NCI-H524 treated with DMSO at 0.1 percent for 48 hours (cell line): Measurements from ENCODE around the gene XIRP2.
"Not testable (repeated sequence)": the region's sequence is repeated elsewhere in the genome, so short reads cannot be mapped to it uniquely, and the experiment has no call there.

ENCODE experiments used
- DNase-seq: peaks from one replicate; lab custom pipeline; 2025; lab: John Stamatoyannopoulos, UW

Gene XIRP2

DNA sequence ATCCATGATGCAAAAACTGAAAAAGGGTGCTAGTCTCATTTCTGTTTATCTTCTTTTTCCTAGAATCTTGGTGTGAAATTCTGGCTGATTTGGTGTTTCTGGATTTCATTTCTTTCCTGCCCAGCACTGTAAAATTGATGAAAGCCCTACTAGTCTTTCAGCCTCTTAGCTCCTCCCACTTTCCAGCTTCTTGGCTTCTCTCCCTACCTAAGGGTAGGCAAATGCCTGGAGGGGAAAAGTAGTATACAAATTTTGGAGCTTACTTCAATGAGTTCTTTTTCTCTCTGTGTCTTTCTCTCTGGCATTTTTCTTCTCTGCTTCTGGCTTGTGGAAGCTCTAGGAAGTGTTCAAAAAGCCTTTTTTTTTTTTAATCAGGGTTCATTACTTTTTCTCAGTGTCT is 160.5 kb downstream of the XIRP2 start:
- no peak for DNase-seq

DNA sequence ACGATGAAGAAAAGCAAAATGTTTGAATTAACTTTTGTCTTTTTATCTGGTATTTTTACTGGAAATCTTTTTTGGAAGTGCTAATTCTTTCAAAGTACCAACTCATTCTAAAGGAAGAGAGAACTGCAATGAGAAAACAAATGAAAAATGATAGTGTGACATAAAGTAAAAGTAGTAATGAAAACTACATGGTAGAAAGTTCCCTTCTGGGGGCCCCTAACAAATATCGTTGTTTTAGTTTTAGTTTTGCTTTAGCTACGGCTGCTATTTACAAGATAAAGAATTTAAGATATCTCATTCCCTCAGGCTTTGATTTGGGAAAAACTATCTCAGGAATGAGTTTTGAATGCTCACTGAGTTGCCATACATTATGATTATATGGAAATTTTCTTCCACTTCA is 161.4 kb downstream of the XIRP2 start:
- no peak for DNase-seq

DNA sequence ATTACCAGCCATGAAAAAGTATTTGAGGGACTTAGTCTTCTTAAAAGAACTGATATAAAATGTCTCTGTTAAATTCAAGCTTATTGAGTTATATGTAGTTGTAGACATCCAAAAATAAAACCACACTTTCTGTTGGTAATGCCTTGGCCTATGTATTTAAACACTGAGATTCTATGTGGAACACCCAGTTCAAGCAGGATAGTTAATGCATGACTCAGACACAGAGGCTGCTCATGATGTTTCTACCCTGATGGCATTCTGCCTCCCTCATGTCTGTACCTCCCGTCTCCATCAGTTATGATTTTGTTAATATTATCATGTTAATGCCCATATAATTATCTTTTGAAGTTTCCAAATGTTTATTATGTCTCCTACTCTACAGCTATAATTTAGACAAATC is 164.5 kb downstream of the XIRP2 start:
- DNase-seq: no peak

DNA sequence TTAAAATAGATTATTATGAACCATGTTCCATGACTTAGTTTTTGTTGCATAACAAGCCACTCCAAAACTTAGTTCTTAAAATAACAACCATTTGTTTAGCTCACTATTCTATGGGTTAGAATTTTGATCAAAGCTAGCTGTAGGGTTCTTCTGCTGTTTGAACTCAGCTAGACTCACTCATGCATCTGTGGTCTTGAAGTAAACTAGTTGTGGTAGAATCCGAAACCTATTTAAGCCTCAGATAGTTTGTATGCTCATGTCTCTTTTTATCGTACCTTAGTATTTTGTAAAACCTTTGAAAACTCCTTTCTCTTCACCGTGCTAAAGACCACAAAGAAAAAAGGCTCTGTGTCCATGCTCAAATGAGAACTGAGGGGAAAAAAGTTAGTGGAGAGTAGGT is 166.6 kb downstream of the XIRP2 start:
- DNase-seq: no peak

DNA sequence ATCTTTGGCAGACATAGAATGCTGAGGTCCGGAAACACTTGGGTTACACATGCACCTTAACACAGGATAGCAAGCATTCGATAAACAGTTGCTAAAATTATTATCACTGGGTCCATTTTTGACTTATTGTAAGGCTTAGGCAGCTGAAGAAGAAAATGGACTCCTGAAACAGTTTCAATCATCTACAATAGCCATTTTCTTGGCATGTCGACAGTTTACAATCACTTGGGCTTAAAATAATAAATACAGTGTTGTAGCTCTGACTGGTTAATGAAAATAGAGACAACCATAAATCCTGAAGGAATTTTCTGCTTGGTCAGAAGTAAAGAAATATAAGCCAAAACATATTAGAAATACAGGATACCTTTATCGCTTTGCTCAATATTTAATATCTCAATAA is 169.2 kb downstream of the XIRP2 start:
- no peak for DNase-seq

DNA sequence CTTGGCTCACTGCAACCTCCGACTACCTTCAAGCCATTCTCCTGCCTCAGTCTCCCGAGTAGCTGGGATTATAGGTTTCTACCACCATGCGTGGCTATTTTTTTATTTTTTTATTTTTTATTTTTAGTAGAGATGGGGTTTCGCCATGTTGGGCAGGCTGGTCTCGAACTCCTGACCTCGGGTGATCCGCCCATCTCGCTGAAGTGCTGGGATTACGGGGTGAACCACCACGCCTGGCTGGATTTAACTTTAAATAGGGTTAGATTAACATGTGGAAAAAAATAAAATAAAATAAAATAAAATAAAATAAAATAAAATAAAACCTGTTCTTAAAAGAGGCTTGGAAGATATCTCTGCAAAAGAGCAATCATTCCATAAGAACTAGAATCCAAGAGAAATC is 170.9 kb downstream of the XIRP2 start:
- no peak for DNase-seq

DNA sequence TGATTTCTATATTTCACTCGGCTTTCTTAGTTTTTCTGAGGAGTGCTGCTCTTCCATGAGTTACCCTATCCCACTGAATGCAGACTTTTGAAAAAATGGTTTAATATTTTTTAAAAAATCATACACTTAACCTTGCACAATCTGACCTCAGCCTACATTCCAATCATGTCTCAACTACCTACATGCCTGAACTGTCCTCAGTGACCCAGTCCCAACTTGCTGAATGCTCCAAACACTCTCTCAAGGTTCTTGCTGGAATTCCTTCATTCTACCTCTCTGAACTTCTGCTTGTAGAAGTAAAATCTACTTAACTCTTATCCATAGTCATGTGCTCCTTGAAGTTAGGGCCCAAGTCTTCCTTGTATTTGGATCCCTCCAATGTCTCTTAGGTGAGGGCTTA is 181.6 kb downstream of the XIRP2 start:
- DNase-seq: no peak

DNA sequence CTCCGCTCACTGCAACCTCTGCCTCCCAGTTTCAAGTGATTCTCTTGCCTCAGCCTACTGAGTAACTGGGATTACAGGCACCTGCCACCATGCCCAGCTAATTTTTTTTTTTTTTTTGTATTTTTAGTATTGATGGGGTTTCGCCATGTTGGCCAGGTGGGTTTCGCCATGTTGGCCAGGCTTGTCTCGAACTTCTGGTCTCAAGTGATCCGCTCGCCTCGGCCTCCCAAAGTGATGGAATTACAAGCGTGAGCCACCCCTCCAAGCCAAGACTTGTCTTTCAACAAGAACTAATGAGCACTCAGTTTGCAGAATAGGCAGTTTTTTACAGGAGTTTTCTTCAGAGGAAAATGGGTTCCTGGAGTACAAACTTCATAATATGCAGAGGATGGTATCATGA is 187.4 kb downstream of the XIRP2 start:
- not testable (repeated sequence) for DNase-seq

DNA sequence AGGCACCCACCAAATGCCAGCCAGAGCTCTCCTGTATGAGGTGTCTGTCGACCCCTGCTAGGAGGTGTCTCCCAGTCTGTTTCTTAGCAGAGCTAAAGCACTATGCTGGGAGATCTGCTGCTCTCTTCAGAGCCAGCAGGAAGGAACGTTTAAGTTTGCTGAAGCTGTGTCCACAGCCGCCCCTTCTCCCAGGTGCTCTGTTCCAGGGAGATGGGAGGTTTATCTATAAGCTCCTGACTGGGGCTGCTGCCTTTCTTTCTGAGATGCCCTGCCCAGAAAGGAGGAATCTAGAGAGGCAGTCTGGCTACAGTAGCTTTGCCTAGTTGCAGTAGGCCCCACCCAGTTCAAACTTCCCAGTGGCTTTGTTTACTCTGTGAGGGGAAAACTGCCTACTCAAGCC is 210.7 kb downstream of the XIRP2 start:
- not testable (repeated sequence) for DNase-seq

DNA sequence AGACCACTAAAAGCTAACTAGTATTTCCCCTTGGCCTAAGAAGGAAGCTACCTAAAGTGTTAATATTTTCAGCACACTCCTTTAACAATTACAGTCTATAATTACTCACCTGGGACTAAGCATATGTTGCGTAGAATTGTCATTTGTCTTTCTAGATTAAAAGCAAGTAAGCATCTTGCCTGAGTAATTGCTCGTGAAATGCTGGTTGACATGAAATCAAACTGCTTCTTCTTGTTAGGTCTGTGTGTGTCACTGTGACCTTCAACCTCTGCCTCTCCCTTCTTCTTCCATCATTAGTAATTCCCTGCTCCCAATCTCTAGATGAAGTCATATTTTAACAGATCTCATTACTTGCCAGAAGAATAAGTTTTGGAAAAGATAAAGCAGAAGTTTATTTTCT is 212.2 kb downstream of the XIRP2 start:
- DNase-seq: no peak

DNA sequence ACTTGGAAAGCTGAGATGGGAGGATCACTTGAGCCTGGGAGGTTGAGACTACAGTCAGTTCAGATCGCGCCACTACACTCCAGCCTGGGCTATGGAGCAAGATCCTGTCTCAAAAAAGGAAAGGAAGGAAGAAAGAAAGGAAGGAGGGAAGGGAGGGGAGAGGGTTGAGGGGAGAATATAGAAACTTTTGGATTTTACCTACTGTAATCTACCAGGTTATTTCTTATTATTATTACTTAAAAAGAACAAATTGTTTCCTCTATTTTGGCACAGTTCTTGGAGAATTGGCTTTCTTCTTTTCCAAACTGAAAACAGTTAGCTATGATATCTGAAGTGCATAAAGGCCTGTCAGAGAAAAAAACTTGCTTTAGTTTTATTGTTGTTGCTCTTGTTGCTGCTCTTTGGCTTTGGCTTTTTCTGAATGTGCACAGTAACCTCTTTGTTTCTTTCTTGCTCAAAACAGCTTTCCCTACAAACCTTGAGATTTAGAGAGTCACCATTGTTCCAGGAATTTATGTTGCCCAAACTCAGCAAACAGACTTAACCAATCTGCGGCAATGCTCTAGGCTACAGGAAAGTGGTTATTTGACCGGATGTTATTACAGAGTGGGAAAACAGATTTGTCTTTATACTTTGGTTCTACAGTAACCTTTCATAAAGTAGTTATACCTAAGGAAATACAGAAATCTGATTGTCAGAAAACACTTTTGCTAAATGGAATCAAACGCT is 214.9 kb downstream of the XIRP2 start:
- DNase-seq: no peak

DNA sequence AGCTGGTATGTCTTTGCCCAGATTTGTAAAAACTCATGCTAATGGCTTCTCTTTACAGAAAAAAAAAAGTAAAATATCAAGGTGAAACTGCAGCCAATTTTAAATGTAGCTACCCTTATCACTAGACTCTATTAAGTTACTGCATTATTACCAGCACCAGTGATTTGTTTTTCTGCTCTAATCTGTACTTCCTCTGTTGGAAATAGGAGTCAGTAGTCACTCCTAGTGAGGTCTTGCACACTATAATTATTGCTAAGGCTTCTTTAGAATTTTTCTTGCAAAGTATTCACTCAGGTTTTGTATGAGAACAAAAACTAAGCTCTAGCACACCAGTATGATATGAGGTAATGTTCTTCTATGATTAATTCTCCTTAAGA is 215.5 kb downstream of the XIRP2 start:
- DNase-seq: no peak

DNA sequence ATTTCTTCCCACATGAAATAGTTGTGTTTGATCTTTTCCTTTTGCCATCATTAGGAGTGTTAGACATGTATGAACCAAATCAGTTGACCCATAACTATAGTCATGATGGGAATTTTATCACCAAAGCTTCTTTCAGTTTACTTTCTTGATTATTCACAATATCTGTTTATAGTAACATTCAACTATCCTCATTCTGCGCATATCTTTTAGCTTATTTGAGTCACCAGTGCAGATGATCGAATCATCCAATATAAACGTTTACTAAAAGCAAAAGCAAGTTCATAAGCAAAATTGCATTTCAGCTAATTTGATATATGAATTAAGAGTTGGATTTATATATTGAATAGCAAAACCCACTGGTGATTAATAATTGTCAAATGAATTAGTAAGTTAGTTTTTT is 216.4 kb downstream of the XIRP2 start:
- DNase-seq: no peak

DNA sequence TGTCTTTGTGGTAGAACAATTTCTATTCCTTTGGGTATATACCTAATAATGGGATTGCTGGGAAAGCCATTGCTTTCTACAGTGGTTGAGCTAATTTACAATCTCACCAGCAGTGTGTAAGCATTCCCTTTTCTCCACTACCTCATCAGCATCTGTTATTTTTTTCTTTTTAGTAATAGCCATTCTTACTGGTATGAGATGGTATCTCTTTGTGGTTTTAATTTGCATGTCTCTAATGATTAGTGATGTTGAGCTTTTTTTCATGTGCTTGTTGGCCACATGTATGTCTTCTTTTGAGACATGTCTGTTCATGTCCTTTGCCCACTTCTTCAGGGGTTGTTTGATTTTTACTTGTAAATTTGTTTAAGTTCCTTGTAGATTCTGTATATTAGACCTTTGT is 221.4 kb downstream of the XIRP2 start:
- DNase-seq: not testable (repeated sequence)

DNA sequence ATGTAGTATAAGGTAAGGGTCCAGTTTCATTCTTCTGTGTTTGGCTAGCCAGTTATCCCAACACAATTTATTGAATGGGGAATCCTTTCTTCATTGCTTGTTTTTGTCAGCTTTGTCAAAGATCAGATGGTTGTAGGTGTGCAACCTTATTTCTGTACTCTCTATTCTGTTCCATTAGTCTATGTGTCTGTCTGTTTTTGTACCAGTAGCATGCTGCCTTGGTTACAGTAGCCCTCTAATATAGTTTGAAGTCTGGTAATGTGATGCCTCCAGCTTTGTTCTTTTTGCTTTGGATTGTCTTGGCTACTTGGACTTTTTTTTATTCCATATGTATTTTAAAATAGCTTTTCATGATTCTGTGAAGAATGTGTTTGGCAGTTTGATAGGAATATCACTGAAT is 222.1 kb downstream of the XIRP2 start:
- DNase-seq: no peak

DNA sequence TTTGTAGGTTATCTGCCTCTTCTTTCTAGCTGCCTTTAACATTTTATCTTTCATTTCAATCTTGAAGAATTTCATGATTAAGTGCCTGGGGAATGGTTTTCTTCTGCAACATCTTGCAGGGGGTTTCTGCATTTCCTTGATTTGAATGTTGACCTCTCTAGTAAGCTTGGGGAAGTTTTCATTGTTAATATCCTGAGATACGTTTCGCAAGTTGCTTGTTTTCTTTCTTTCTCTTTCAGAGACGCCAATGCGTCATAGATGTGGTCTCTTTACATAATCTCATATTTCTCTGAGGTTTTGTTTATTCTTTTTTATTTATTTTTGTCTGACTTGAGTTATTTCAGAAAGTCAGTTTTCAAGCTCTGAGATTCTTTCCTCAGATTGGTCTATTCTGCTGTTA is 225.7 kb downstream of the XIRP2 start:
- no peak for DNase-seq

DNA sequence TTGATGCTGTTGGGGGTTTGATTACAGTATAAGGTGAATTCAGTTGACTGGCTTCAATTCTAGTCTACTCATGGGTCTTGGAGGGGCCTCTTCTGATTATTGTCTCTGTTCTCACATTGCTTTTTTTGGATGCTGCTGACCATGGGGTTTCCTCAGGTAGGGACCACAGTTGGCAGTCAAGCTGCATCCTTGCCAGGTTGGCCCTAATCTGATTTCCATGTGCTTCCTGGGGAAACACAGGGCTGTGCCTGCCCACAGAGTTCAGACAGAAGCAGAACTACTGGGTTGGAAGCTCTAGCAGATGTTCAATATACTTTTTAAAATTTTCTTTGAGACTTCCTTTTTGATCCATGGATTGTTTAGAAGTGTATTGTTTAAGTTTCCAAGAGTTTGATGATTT is 227.3 kb downstream of the XIRP2 start:
- DNase-seq: no peak

DNA sequence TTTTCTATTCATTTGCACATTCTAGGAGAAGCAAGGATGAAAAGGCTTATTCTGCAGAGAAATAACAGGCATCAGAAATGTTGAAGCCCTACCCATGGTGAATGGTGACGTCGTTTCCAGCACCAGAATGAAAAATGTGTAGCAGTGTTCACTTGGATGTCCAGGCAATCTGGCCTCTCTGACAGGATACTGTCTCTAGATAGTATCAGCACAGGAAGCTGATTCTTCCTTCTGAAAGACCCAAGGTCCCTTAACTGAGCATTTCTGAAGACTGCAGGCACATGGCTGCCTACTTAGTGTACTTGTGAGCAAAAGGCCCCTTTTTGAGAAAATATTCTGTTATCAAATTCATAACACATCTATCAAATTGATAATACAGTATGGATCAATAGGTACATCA is 234.1 kb downstream of the XIRP2 start:
- no peak for DNase-seq

DNA sequence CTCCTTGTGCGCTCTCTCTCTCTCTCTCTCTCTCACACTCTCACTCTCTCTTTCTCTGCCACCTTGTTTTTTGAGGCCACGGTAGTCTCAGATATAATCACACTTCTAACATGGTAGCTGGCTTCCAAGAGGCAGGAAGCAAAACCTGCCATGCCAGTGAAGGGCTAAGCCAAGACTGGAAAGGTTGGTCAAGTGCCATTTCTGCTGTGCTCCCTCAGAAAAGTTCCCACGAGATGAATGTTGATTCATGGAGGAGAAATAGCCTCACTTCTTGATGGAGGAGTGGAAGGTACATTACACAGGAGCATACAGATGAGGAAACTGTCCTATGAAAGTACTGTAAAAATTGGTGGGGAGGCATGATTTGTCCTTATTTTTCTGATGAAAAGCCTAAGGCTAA is 237.9 kb downstream of the XIRP2 start:
- no peak for DNase-seq

DNA sequence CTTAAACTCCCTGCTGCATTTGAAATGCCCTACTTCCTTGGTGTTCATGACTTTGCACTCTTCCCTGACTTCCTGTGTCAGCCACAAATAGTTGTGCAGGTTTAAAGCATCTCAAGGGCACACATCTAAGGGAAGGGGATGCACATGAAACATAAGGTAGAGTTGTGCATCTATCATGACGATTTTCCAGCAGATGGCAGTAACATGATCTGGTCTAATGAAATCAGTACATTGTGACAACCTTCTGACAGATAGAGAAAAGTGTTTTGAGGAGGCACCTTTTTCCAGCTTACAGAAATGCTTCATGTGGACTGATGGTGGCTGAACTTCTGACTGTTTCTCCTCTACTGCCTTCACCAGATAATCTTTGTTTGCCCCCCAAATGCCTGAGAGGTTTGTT is 238.9 kb downstream of the XIRP2 start:
- DNase-seq: peak; percentile 18

DNA sequence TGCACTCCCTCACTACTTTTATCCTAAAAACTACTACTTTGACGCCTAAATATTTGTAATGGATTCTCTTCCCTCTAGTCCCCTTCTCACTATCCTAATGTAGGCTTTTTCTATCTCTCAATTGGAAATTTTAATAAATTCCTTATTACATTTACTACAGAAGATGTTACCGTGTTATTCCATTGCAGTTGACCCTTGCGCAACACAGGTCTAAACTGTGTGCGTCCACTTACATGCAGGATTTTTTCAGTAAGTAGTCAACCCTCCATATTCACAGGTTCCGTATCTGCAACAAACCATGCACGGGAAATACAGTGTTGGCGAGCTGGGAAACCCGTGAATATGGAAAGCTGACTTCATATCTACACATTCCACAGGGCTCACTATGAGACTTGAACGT is 239.8 kb downstream of the XIRP2 start:
- DNase-seq: no peak

DNA sequence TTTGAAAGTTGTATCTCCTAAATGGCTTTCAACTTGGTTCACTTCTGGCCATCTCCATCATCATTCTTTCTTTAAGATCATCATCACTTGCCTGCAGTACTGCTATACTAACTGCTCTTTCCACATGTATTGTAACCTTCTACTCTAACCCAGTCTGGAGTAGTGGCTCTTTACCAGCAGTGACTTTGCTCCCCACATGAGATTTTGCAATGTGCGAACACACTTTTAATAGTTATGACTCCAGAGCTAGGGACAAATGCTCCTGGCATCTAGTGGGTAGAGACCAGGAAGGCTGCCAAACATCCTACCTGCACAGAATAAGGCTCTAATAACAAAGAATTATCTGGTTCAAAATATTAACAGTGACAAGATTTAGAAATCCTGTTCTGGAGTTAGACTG is 243.8 kb downstream of the XIRP2 start:
- no peak for DNase-seq

DNA sequence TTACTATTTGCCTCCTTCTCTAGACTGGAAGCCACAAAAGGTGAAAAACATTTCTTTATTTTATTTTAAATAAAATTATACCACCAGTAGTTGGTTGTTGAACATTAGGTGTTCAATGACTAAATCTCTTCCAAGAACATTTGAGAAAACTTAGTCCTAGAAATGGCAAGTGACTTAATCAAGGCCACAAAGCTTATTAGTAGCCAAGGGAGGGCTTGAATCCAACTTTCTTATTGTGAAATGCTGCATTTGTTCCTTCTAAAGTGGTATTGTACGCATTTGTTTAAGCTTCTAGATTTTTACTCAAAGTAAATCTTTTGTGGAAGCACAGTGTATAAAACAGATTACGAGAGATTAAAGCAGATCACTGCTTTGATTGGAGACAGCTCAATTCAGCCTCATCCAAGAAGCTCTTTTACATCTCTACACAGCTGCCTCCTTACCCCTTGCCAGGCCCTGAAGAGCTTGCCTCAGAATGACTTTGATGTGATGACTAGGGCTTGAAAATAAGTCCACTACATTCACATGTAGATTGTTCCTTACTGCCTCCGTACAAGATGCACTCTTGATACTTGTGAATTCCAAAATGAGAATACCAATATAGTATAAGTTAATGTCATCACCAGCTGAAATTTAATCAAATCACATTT is 244.8 kb downstream of the XIRP2 start:
- DNase-seq: no peak

DNA sequence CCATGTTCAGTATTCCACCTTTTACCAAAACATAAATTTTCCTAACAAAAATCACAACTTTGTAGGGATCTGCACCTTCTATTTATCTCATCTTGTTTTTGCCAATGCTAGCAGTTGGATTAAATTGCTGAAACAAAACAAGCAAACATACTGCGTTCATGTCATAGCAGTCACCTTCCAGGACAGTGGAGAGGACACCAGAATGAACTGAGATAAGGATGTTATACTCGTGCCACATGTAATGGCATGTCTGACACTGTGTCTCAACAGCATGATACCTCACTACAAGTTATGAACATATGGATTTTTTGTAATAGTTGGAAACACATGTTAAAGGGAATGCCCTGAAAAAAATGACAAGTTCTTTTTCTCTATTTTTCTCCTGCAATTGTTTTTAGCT is 245.3 kb downstream of the XIRP2 start:
- DNase-seq: no peak
